GM23338 (cell line): ENCODE measurements around the gene CNGA1. TPM values are rescaled to one million over a fixed set of nuclear protein-coding genes. Genes with fewer than 3 reads are reported as not detected.

Source experiments
- ATAC-seq: fragments of 200-7000 bp; cut with Tn5 transposase; 3 replicates; pipeline ENCODE4 v1.9.1; 2020
- DNase-seq: peaks from one replicate; pipeline ENCODE4 v3.0.0-alpha.2; 2015; ENCODE audit warnings: low spot score
- H2AFZ ChIP-seq: fragments of 200-600 bp; sonication (generic); 2 replicates; pipeline ENCODE4 v1.8.0; 2016; ENCODE audit warnings: antibody characterized with exemption, mild to moderate bottlenecking, moderate library complexity
- H3F3A ChIP-seq: fragments of 200-600 bp; sonication (generic); replicated peaks from 2 replicates; pipeline ENCODE4 v1.8.0; 2017; ENCODE audit warnings: antibody characterized with exemption, mixed run types, low read depth
- H3K27ac ChIP-seq: fragments of 200-600 bp; sonication (generic); 2 replicates; pipeline ENCODE4 v1.6.1; 2016; ENCODE audit warnings: low read depth
- H3K27me3 ChIP-seq: fragments of 200-600 bp; sonication (generic); 2 replicates; pipeline ENCODE4 v1.8.0; 2016; ENCODE audit warnings: mild to moderate bottlenecking, mixed run types, moderate library complexity; ENCODE audit not compliant: insufficient read depth
- H3K36me3 ChIP-seq: fragments of 200-600 bp; sonication (generic); 2 replicates; pipeline ENCODE4 v1.8.0; 2016; ENCODE audit warnings: mild to moderate bottlenecking; ENCODE audit not compliant: insufficient read depth
- H3K4me1 ChIP-seq: fragments of 200-600 bp; sonication (generic); 2 replicates; pipeline ENCODE4 v1.8.0; 2016; ENCODE audit warnings: mild to moderate bottlenecking, moderate library complexity; ENCODE audit not compliant: insufficient read depth
- H3K4me2 ChIP-seq: fragments of 200-600 bp; sonication (generic); 2 replicates; pipeline ENCODE4 v1.7.1; 2017; ENCODE audit warnings: mixed run types
- H3K4me3 ChIP-seq: fragments of 200-600 bp; sonication (generic); 2 replicates; pipeline ENCODE4 v1.6.1; 2016; ENCODE audit warnings: mixed run types
- H3K79me2 ChIP-seq: fragments of 200-600 bp; sonication (generic); replicated peaks from 2 replicates; pipeline ENCODE4 v1.8.0; 2017; ENCODE audit warnings: mild to moderate bottlenecking; ENCODE audit not compliant: insufficient read depth
- H3K9me2 ChIP-seq: fragments of 200-600 bp; sonication (generic); 2 replicates; pipeline ENCODE4 v1.8.0; 2017; ENCODE audit not compliant: insufficient read depth
- H4K20me1 ChIP-seq: fragments of 200-600 bp; sonication (generic); replicated peaks from 2 replicates; pipeline ENCODE4 v1.8.0; 2017; ENCODE audit warnings: mild to moderate bottlenecking; ENCODE audit not compliant: insufficient read depth
- H3K27ac Mint-ChIP-seq: 2 replicates; pipeline ENCODE4 v1.8.0; 2020; ENCODE audit warnings: inconsistent platforms, mild to moderate bottlenecking, moderate library complexity, mixed read lengths
- H3K27me3 Mint-ChIP-seq: 3 replicates; pipeline ENCODE4 v1.8.0; 2022; ENCODE audit warnings: low read depth, mild to moderate bottlenecking, moderate library complexity, mixed read lengths, inconsistent platforms; ENCODE audit not compliant: insufficient read depth, poor library complexity
- H3K36me3 Mint-ChIP-seq: 3 replicates; pipeline ENCODE4 v1.8.0; 2021; ENCODE audit warnings: low read depth, mild to moderate bottlenecking, inconsistent platforms, moderate library complexity, mixed read lengths
- H3K4me1 Mint-ChIP-seq: 3 replicates; pipeline ENCODE4 v1.8.0; 2020; ENCODE audit warnings: mild to moderate bottlenecking, inconsistent platforms, mixed read lengths
- H3K4me3 Mint-ChIP-seq: 3 replicates; pipeline ENCODE4 v1.8.0; 2021; ENCODE audit warnings: moderate library complexity, mild to moderate bottlenecking, inconsistent platforms, mixed read lengths
- H3K9me3 Mint-ChIP-seq: 3 replicates; pipeline ENCODE4 v1.8.0; 2020; ENCODE audit warnings: moderate library complexity, mild to moderate bottlenecking, inconsistent platforms, mixed read lengths
- EZH2 ChIP-seq: fragments of 200-600 bp; sonication (generic); IDR thresholded peaks from one replicate; pipeline ENCODE4 v1.8.0; 2017; ENCODE audit warnings: antibody characterized with exemption, mild to moderate bottlenecking, low read depth; ENCODE audit not compliant: unreplicated experiment
- EZH2phosphoT487 ChIP-seq: fragments of 200-600 bp; sonication (generic); IDR thresholded peaks from one replicate; pipeline ENCODE4 v1.8.1; 2018; ENCODE audit warnings: antibody characterized with exemption; ENCODE audit not compliant: unreplicated experiment
- JUNB ChIP-seq: IDR thresholded peaks from one replicate; pipeline ENCODE4 v1.6.1; 2016; ENCODE audit warnings: antibody characterized with exemption; ENCODE audit not compliant: unreplicated experiment
- NANOG ChIP-seq: IDR thresholded peaks from 2 replicates; pipeline ENCODE4 v1.6.1; 2016; ENCODE audit warnings: antibody characterized with exemption, borderline replicate concordance
- STAT1 ChIP-seq: IDR thresholded peaks from one replicate; pipeline ENCODE4 v1.6.1; 2016; ENCODE audit warnings: antibody characterized with exemption; ENCODE audit not compliant: unreplicated experiment
- ZNF114 ChIP-seq: fragments of 250-450 bp; sonication (Bioruptor Pico); IDR thresholded peaks from 2 replicates; pipeline ENCODE4 v1.5.0; 2020; ENCODE audit warnings: mild to moderate bottlenecking, moderate library complexity
- ZNF331 ChIP-seq: fragments of 250-450 bp; sonication (Bioruptor Pico); IDR thresholded peaks from 2 replicates; pipeline ENCODE4 v1.5.0; 2020; ENCODE audit warnings: low read depth, mild to moderate bottlenecking, moderate library complexity
- polyA plus RNA-seq: library from polyadenylated mRNA; unstranded; fragments of >200 nt; fragmentation: Nextera tagmentation; extraction: Ambion mirVana; gene quantifications from 2 replicates; pipeline ENCODE4 v1.2.1, GENCODE V29; 2016
- total RNA-seq: library from RNA; depleted of rRNA; stranded (reverse); fragments of >200 nt; shearing (Covaris generic); gene quantifications from 2 replicates; pipeline ENCODE4 v1.2.3, GENCODE V29; 2014
- TF ChIP-seq, protein P1 (sequence below): fragments of 250-450 bp; sonication (Bioruptor Pico); IDR thresholded peaks from 2 replicates; pipeline ENCODE4 v1.5.0; 2020; ENCODE audit warnings: mild to moderate bottlenecking, moderate library complexity
- TF ChIP-seq, protein P2 (sequence below): IDR thresholded peaks from one replicate; pipeline ENCODE4 v1.6.1; 2018; ENCODE audit warnings: antibody characterized with exemption; ENCODE audit not compliant: unreplicated experiment
- TF ChIP-seq, protein P3 (sequence below): IDR thresholded peaks from 2 replicates; pipeline ENCODE4 v1.6.1; 2016; ENCODE audit warnings: antibody characterized with exemption

CNGA1 gene
- total and polyA plus RNA-seq, 2 experiments from 2014 or later = 3.3 to 4.9 TPM

GRCh38 chr4:47915378-47915777, 101.1 kb downstream of the CNGA1 start (continued):
- TF ChIP-seq, protein P1, sequence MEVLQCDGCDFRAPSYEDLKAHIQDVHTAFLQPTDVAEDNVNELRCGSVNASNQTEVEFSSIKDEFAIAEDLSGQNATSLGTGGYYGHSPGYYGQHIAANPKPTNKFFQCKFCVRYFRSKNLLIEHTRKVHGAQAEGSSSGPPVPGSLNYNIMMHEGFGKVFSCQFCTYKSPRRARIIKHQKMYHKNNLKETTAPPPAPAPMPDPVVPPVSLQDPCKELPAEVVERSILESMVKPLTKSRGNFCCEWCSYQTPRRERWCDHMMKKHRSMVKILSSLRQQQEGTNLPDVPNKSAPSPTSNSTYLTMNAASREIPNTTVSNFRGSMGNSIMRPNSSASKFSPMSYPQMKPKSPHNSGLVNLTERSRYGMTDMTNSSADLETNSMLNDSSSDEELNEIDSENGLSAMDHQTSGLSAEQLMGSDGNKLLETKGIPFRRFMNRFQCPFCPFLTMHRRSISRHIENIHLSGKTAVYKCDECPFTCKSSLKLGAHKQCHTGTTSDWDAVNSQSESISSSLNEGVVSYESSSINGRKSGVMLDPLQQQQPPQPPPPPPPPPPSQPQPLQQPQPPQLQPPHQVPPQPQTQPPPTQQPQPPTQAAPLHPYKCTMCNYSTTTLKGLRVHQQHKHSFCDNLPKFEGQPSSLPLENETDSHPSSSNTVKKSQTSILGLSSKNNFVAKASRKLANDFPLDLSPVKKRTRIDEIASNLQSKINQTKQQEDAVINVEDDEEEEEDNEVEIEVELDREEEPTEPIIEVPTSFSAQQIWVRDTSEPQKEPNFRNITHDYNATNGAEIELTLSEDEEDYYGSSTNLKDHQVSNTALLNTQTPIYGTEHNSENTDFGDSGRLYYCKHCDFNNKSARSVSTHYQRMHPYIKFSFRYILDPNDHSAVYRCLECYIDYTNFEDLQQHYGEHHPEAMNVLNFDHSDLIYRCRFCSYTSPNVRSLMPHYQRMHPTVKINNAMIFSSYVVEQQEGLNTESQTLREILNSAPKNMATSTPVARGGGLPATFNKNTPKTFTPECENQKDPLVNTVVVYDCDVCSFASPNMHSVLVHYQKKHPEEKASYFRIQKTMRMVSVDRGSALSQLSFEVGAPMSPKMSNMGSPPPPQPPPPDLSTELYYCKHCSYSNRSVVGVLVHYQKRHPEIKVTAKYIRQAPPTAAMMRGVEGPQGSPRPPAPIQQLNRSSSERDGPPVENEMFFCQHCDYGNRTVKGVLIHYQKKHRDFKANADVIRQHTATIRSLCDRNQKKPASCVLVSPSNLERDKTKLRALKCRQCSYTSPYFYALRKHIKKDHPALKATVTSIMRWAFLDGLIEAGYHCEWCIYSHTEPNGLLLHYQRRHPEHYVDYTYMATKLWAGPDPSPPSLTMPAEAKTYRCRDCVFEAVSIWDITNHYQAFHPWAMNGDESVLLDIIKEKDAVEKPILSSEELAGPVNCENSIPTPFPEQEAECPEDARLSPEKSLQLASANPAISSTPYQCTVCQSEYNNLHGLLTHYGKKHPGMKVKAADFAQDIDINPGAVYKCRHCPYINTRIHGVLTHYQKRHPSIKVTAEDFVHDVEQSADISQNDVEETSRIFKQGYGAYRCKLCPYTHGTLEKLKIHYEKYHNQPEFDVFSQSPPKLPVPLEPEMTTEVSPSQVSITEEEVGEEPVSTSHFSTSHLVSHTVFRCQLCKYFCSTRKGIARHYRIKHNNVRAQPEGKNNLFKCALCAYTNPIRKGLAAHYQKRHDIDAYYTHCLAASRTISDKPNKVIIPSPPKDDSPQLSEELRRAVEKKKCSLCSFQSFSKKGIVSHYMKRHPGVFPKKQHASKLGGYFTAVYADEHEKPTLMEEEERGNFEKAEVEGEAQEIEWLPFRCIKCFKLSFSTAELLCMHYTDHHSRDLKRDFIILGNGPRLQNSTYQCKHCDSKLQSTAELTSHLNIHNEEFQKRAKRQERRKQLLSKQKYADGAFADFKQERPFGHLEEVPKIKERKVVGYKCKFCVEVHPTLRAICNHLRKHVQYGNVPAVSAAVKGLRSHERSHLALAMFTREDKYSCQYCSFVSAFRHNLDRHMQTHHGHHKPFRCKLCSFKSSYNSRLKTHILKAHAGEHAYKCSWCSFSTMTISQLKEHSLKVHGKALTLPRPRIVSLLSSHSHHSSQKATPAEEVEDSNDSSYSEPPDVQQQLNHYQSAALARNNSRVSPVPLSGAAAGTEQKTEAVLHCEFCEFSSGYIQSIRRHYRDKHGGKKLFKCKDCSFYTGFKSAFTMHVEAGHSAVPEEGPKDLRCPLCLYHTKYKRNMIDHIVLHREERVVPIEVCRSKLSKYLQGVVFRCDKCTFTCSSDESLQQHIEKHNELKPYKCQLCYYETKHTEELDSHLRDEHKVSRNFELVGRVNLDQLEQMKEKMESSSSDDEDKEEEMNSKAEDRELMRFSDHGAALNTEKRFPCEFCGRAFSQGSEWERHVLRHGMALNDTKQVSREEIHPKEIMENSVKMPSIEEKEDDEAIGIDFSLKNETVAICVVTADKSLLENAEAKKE (CRISPR knock-in tag) = no peak
- TF ChIP-seq, protein P2, sequence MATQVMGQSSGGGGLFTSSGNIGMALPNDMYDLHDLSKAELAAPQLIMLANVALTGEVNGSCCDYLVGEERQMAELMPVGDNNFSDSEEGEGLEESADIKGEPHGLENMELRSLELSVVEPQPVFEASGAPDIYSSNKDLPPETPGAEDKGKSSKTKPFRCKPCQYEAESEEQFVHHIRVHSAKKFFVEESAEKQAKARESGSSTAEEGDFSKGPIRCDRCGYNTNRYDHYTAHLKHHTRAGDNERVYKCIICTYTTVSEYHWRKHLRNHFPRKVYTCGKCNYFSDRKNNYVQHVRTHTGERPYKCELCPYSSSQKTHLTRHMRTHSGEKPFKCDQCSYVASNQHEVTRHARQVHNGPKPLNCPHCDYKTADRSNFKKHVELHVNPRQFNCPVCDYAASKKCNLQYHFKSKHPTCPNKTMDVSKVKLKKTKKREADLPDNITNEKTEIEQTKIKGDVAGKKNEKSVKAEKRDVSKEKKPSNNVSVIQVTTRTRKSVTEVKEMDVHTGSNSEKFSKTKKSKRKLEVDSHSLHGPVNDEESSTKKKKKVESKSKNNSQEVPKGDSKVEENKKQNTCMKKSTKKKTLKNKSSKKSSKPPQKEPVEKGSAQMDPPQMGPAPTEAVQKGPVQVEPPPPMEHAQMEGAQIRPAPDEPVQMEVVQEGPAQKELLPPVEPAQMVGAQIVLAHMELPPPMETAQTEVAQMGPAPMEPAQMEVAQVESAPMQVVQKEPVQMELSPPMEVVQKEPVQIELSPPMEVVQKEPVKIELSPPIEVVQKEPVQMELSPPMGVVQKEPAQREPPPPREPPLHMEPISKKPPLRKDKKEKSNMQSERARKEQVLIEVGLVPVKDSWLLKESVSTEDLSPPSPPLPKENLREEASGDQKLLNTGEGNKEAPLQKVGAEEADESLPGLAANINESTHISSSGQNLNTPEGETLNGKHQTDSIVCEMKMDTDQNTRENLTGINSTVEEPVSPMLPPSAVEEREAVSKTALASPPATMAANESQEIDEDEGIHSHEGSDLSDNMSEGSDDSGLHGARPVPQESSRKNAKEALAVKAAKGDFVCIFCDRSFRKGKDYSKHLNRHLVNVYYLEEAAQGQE = no peak
- TF ChIP-seq EZH2phosphoT487 (no peak), EZH2 (no peak)

DNA sequence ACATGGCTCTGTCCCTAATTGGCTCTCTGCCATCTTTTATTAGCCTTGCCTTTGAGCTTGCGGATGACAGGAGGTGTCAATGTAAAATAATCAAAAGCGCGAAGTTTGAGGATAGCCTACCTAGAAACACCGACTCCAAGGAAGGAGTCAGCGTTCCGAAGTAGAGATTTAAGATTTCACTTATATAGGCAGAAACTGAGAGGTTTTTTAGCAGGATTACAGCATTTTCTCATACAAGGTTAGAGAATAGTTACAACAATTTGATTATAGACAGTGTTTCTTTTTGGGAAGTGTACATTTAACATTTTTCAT, 101.6 kb downstream of the CNGA1 start:
- H3K27me3 Mint-ChIP-seq = peaks cover 5% of the 10 kb centered on the region
- peak overlapping the region; percentile 97 for H3K4me3 Mint-ChIP-seq
- TF ChIP-seq EZH2phosphoT487 (no peak), ZNF331 (CRISPR knock-in tag) (no peak), STAT1 (no peak), JUNB (no peak), ZNF114 (no peak), EZH2 (no peak), NANOG (no peak)
- TF ChIP-seq, protein P3, sequence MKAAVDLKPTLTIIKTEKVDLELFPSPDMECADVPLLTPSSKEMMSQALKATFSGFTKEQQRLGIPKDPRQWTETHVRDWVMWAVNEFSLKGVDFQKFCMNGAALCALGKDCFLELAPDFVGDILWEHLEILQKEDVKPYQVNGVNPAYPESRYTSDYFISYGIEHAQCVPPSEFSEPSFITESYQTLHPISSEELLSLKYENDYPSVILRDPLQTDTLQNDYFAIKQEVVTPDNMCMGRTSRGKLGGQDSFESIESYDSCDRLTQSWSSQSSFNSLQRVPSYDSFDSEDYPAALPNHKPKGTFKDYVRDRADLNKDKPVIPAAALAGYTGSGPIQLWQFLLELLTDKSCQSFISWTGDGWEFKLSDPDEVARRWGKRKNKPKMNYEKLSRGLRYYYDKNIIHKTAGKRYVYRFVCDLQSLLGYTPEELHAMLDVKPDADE = no peak
- TF ChIP-seq, protein P2 = no peak

More for the DNA sequence above, 101.6 kb downstream of the CNGA1 start:
- Mint-ChIP-seq H3K4me1 (peaks cover 17% of the 10 kb centered on the region), H3K9me3 (peaks cover 23% of the 10 kb centered on the region), H3K36me3 (peaks cover 38% of the 10 kb centered on the region), H3K27ac (no peak overlapping the region)
- H3K9me2 ChIP-seq = no peaks in the 10 kb centered on the region
- H3K79me2 ChIP-seq = peaks cover 38% of the 10 kb centered on the region
- no peaks in the 10 kb centered on the region for H3F3A ChIP-seq
- ATAC-seq = no peak
- 0 out of 2 replicates have a peak, but pooled peaks cover 3% of the 10 kb centered on the region for H3K36me3 ChIP-seq
- H2AFZ ChIP-seq = peak overlapping the region; percentile 97
- no peak overlapping the region for H3K27ac ChIP-seq
- no peaks in the 10 kb centered on the region for H3K27me3 ChIP-seq
- H3K4me2 ChIP-seq = peak overlapping the region; percentile 82
- peaks cover 8% of the 10 kb centered on the region; the same call in 1 of the 2 replicates for H3K4me1 ChIP-seq
- DNase-seq = no peak
- H3K4me3 ChIP-seq = peak overlapping the region; percentile 91
- H4K20me1 ChIP-seq = no peaks in the 10 kb centered on the region
